T-cell (primary cell): ENCODE results near the gene HS6ST3. TPM values are rescaled to one million over a fixed set of nuclear protein-coding genes. Genes with fewer than 3 reads are reported as not detected.

ENCODE experiments used
- ATAC-seq, 4 experiments: fragments of 200-7000 bp in 3 of 4; fragments of 150-1000 bp in 1 of 4; cut with Tn5 transposase; replicated peaks in 1 of 4; 1 replicate in 3 of 4; 2 replicates in 1 of 4; pipeline ENCODE4 v1.10.0; 2021; ENCODE audit warnings: moderate library complexity in 3 of 4, mild to moderate bottlenecking in 2 of 4, moderate number of reproducible peaks in 1 of 4
- CTCF ChIA-PET, 2 donors: fragments of 300-600 bp; sonication (Branson Sonifier 250); formaldehyde crosslinking; loops; one replicate each; lab custom pipeline; 2022; ENCODE audit warnings: antibody characterized with exemption in 2 of 2; lab: Charles Lee
- POLR2A ChIA-PET, 2 donors: fragments of 300-600 bp; sonication (Branson Sonifier 250); formaldehyde crosslinking; loops; one replicate each; lab custom pipeline; 2022; ENCODE audit warnings: antibody characterized with exemption in 2 of 2; lab: Charles Lee
- DNase-seq, 35 experiments: peaks; one replicate each; pipeline versions ENCODE4 v3.0.0 to v3.0.0-alpha.2; 2013 to 2023
- H3K27ac ChIP-seq: one replicate; pipeline ENCODE4 v1.5.1; 2013; ENCODE audit warnings: low read length
- H3K27me3 ChIP-seq, 2 experiments: replicated peaks in 1 of 2; 1 replicate in 1 of 2; 2 replicates in 1 of 2; pipeline versions ENCODE4 v1.6.1 to v1.7.0; 2013; ENCODE audit warnings: low read length in 1 of 2, mixed read lengths in 1 of 2; ENCODE audit not compliant: control insufficient read depth in 2 of 2, insufficient read depth in 2 of 2; ENCODE audit errors: extremely low read depth in 1 of 2
- H3K36me3 ChIP-seq, 2 donors: 1 replicate in 1 of 2; 2 replicates in 1 of 2; pipeline versions ENCODE4 v1.6.1 to v1.7.0; 2013; ENCODE audit warnings: low read length in 1 of 2; ENCODE audit not compliant: control insufficient read depth in 2 of 2, insufficient read depth in 1 of 2; ENCODE audit errors: extremely low read depth in 1 of 2
- H3K4me1 ChIP-seq, 2 experiments: 1 replicate in 1 of 2; 2 replicates in 1 of 2; pipeline versions ENCODE4 v1.6.1 to v1.7.0; 2013; ENCODE audit warnings: low read length in 2 of 2, mixed read lengths in 1 of 2; ENCODE audit not compliant: insufficient read depth in 2 of 2, control insufficient read depth in 1 of 2; ENCODE audit errors: extremely low read depth in 1 of 2
- H3K4me3 ChIP-seq, 2 donors: 1 replicate in 1 of 2; 2 replicates in 1 of 2; pipeline versions ENCODE4 v1.5.1 to v1.7.0; 2013; ENCODE audit warnings: mild to moderate bottlenecking in 2 of 2, low read length in 1 of 2, moderate library complexity in 1 of 2; ENCODE audit not compliant: control insufficient read depth in 1 of 2; ENCODE audit errors: extremely low read depth in 1 of 2
- H3K9me3 ChIP-seq: 2 replicates; pipeline ENCODE4 v1.7.0; 2013
- H3K27ac Mint-ChIP-seq, 2 donors: one replicate each; pipeline ENCODE4 v1.8.0; 2020 to 2021; ENCODE audit warnings: mild to moderate bottlenecking in 2 of 2, mixed read lengths in 2 of 2
- H3K27me3 Mint-ChIP-seq, 2 donors: one replicate each; pipeline ENCODE4 v1.8.0; 2021 to 2022; ENCODE audit warnings: mixed read lengths in 2 of 2
- H3K36me3 Mint-ChIP-seq: one replicate; pipeline ENCODE4 v1.8.0; 2021; ENCODE audit warnings: mixed read lengths
- H3K4me1 Mint-ChIP-seq, 3 donors: one replicate each; pipeline ENCODE4 v1.8.0; 2020 to 2022; ENCODE audit warnings: mixed read lengths in 3 of 3, mild to moderate bottlenecking in 1 of 3
- H3K4me3 Mint-ChIP-seq, 3 donors: one replicate each; pipeline ENCODE4 v1.8.0; 2020 to 2022; ENCODE audit warnings: mild to moderate bottlenecking in 3 of 3, mixed read lengths in 3 of 3, moderate library complexity in 3 of 3
- H3K9me3 Mint-ChIP-seq, 3 donors: one replicate each; pipeline ENCODE4 v1.8.0; 2020 to 2022; ENCODE audit warnings: mixed read lengths in 3 of 3
- WGBS: methylation state at CpG from one replicate; pipeline ENCODE4 v1.1.5; 2013; ENCODE audit warnings: missing lambda C conversion rate; ENCODE audit not compliant: insufficient coverage; 5-methylcytosine and 5-hydroxymethylcytosine counted together
- total RNA-seq, 35 experiments: library from RNA in 6 of 35; stranded (reverse) in 6 of 35; fragments of 120-200 nt in 1 of 35; gene quantifications; one replicate each; pipeline versions ENCODE4 v1.2.1 to v1.2.4 and lab custom pipeline; 2013 to 2026

HS6ST3 gene
- total RNA-seq, 5 donors from 2014 or later (not counting 1 experiment from before 2014, with no cell fraction given): not detected

DNA sequence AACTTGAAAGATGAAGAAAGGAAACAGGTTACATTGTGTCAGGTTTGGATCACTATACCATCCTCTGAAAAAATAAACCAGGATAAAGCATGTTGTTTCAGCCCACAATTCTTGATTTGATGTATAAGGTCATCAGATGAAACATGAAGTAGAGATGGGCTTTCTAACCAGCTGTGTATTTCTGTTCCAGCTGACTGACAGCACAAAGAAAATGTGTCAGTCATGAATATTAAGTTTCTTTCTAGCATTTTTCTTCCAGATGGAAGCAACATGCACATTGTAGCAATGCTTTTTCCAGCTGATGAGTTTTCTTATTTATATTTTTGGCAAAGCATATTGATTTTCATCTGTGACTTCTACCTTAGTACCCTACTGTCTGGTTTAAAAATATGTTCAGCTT is 704.8 kb downstream of the HS6ST3 start:
- POLR2A ChIA-PET: no interaction called here
- Mint-ChIP-seq H3K4me1 (no peaks in the 10 kb centered on the region), H3K27me3 (no peaks in the 10 kb centered on the region), H3K27ac (no peak overlapping the region), H3K9me3 (peaks cover 0 to 4% (median 0%) of the 10 kb centered on the region in 3 donors), H3K4me3 (no peak overlapping the region), H3K36me3 (no peaks in the 10 kb centered on the region)
- no peak for ATAC-seq
- H3K27me3 ChIP-seq: no peaks in the 10 kb centered on the region
- no peak for DNase-seq
- no peaks in the 10 kb centered on the region for H3K36me3 ChIP-seq
- H3K4me1 ChIP-seq: no peaks in the 10 kb centered on the region
- no peaks in the 10 kb centered on the region for H3K9me3 ChIP-seq
- CTCF ChIA-PET: no interaction called here
- no peak overlapping the region for H3K27ac ChIP-seq
- H3K4me3 ChIP-seq: no peak overlapping the region

DNA sequence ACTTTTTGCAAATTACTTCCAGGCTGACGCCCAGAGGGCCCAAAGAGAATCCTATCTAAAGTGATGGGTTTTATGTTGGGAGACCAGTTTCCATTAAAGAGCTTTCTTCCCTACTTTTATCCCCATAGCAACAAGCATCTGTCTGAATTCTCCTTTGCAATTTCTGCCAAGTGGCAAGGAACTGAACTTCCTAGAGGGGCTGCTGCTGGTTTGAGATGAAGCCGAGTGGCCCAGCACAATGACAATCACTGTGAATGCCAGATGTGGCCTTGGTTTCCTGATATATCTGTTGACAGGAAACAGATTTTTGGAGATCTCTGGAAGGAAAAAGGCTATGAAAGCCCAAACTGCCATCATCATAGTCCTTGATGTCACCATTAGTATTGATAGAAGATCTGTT is 705.8 kb downstream of the HS6ST3 start:
- H3K4me3 Mint-ChIP-seq: no peak overlapping the region
- no peaks in the 10 kb centered on the region for H3K36me3 Mint-ChIP-seq
- Histone ChIP-seq H3K27ac (no peak overlapping the region), H3K4me3 (no peak overlapping the region), H3K36me3 (no peaks in the 10 kb centered on the region), H3K27me3 (no peaks in the 10 kb centered on the region), H3K9me3 (no peaks in the 10 kb centered on the region), H3K4me1 (no peaks in the 10 kb centered on the region)
- DNase-seq (no peak), ATAC-seq (no peak)
- peaks cover 0 to 4% (median 0%) of the 10 kb centered on the region in 3 donors for H3K9me3 Mint-ChIP-seq
- POLR2A ChIA-PET: no interaction called here
- H3K4me1 Mint-ChIP-seq: no peaks in the 10 kb centered on the region
- H3K27ac Mint-ChIP-seq: no peak overlapping the region
- H3K27me3 Mint-ChIP-seq: no peaks in the 10 kb centered on the region
- CTCF ChIA-PET: no interaction called here
- 57% methylated on average over 1 of the region's 2 CpGs for WGBS

DNA sequence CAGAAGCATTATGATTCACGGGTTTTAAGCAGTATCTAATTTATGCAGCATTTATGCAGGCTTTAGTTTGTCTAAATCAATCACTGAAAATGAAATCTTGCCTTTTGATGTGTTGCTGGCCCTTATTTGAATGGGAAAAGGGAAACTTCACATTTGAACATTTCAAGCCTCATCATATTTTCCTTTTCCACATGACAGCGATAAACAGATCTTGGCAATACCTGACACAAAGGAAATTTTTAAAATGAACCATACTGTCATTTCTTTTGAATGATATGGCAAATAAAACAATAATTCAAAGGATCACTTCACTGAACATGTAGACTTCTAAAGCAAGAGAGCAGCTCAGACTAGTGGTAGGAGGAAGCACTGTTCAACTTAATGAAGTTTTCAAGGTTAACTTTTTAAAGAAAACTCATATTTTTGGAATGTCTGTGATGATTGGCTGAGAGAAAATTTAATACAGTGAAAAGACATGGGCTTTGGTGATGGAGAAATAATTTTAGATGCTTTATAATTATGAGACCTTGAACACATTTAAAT is 706.3 kb downstream of the HS6ST3 start:
- H3K27ac Mint-ChIP-seq: no peak overlapping the region
- ATAC-seq: no peak
- no peaks in the 10 kb centered on the region for H3K27me3 Mint-ChIP-seq
- peaks cover 0 to 4% (median 0%) of the 10 kb centered on the region in 3 donors for H3K9me3 Mint-ChIP-seq
- H3K4me1 ChIP-seq: no peaks in the 10 kb centered on the region
- H3K36me3 ChIP-seq: no peaks in the 10 kb centered on the region
- no peaks in the 10 kb centered on the region for H3K27me3 ChIP-seq
- no peaks in the 10 kb centered on the region for H3K36me3 Mint-ChIP-seq
- ChIA-PET POLR2A (no interaction called here), CTCF (no interaction called here)
- WGBS: no CpG with 5 or more reads among the region's 2 CpGs
- H3K4me3 Mint-ChIP-seq: no peak overlapping the region
- no peak overlapping the region for H3K27ac ChIP-seq
- no peaks in the 10 kb centered on the region for H3K4me1 Mint-ChIP-seq
- H3K4me3 ChIP-seq: no peak overlapping the region
- no peaks in the 10 kb centered on the region for H3K9me3 ChIP-seq
- no peak for DNase-seq

- H3K9me3 Mint-ChIP-seq: no peaks in the 10 kb centered on the region
- Histone ChIP-seq H3K27ac (no peak overlapping the region), H3K4me3 (no peak overlapping the region), H3K9me3 (no peaks in the 10 kb centered on the region), H3K27me3 (no peaks in the 10 kb centered on the region), H3K4me1 (no peaks in the 10 kb centered on the region), H3K36me3 (no peaks in the 10 kb centered on the region)
- H3K36me3 Mint-ChIP-seq: no peaks in the 10 kb centered on the region
- H3K27me3 Mint-ChIP-seq: no peaks in the 10 kb centered on the region
- POLR2A ChIA-PET: no interaction called here
- no peaks in the 10 kb centered on the region for H3K4me1 Mint-ChIP-seq
- CTCF ChIA-PET: no interaction called here
- H3K4me3 Mint-ChIP-seq: no peak overlapping the region
- 22% methylated on average over 1 of the region's 1 CpG for WGBS
- DNase-seq (no peak), ATAC-seq (no peak)
- no peak overlapping the region for H3K27ac Mint-ChIP-seq
These were observed 707.2 kb downstream of the HS6ST3 start for GRCh38 chr13:96797136-96797535.

GRCh38 chr13:96803456-96804100 is 713.7 kb downstream of the HS6ST3 start:
- Mint-ChIP-seq H3K27me3 (no peaks in the 10 kb centered on the region), H3K36me3 (no peaks in the 10 kb centered on the region), H3K27ac (no peak overlapping the region), H3K4me1 (no peaks in the 10 kb centered on the region), H3K4me3 (no peak overlapping the region), H3K9me3 (peaks cover 0 to 14% (median 10%) of the 10 kb centered on the region in 3 donors)
- no CpG with 5 or more reads among the region's 3 CpGs for WGBS
- ATAC-seq: no peak
- H3K9me3 ChIP-seq: no peaks in the 10 kb centered on the region
- H3K27ac ChIP-seq: no peak overlapping the region
- H3K36me3 ChIP-seq: no peaks in the 10 kb centered on the region
- ChIA-PET POLR2A (no interaction called here), CTCF (no interaction called here)
- no peak overlapping the region for H3K4me3 ChIP-seq
- H3K27me3 ChIP-seq: no peaks in the 10 kb centered on the region
- H3K4me1 ChIP-seq: no peaks in the 10 kb centered on the region
- DNase-seq: no peak

DNA sequence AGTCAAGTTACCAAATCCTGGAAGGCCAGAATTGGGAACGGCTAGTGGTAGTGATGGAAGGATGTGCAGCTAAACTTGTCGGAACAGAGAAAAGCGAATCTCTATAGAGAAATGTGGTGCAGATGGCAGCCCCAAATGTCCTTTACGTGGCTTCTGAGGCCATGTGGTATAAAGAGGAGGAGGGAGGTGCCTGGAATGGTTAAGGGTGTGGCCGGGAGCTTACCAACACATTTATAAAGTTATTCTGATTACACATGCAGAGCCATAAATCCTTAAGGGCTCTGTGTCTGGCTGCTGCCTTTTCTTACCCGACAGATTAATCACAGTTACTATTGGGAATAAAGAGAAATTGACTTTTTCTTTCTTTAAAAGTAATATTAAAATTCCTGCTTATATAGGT is 714.3 kb downstream of the HS6ST3 start:
- H3K36me3 ChIP-seq: no peaks in the 10 kb centered on the region
- CTCF ChIA-PET: no interaction called here
- ATAC-seq: no peak
- no peaks in the 10 kb centered on the region for H3K4me1 Mint-ChIP-seq
- no peaks in the 10 kb centered on the region for H3K27me3 Mint-ChIP-seq
- H3K9me3 ChIP-seq: no peaks in the 10 kb centered on the region
- no peak for DNase-seq
- 80% methylated on average over 3 of the region's 6 CpGs for WGBS
- H3K4me1 ChIP-seq: no peaks in the 10 kb centered on the region
- no peak overlapping the region for H3K27ac Mint-ChIP-seq
- POLR2A ChIA-PET: no interaction called here
- H3K4me3 ChIP-seq: no peak overlapping the region
- H3K27ac ChIP-seq: no peak overlapping the region
- peaks cover 0 to 14% (median 10%) of the 10 kb centered on the region in 3 donors for H3K9me3 Mint-ChIP-seq
- H3K27me3 ChIP-seq: no peaks in the 10 kb centered on the region
- no peaks in the 10 kb centered on the region for H3K36me3 Mint-ChIP-seq
- no peak overlapping the region for H3K4me3 Mint-ChIP-seq
